ENCODE data around the gene PALB2. TPM values are rescaled to one million over a fixed set of nuclear protein-coding genes. Genes with fewer than 3 reads are reported as not detected.

PALB2 gene
- total and polyA plus RNA-seq, 2 of the 8 experiments (the other 6 are each of a cell fraction or from before 2014, with no cell fraction given) = 12.5 to 33.1 TPM

- H3K79me1 ChIP-seq (ENCODE audit: low read depth, low read length) = no peaks in the 10 kb centered on the region; the same call in 1 of the 2 replicates
- H4K8ac ChIP-seq (ENCODE audit: extremely low read depth, insufficient read depth, low read length) = no peak overlapping the region
- H2BK5ac ChIP-seq (ENCODE audit: low read depth, low read length) = no peak overlapping the region
- no peak overlapping the region for H3K56ac ChIP-seq (replicated peaks; ENCODE audit: insufficient read length, low read depth, low read length)
- no peak overlapping the region for H2BK120ac ChIP-seq (replicated peaks; ENCODE audit: low read depth, low read length)
- H3K4ac ChIP-seq (replicated peaks; ENCODE audit: insufficient read length, low read depth, low read length) = no peak overlapping the region
- no peak overlapping the region for H3K4me3 ChIP-seq (ENCODE audit: extremely low read depth in 1 of 4, insufficient read depth in 2 of 4, low read depth in 3 of 4, low read length in 4 of 4)
- ChIA-PET CTCF (ENCODE audit: partially characterized antibody) (no interaction called here), POLR2A (ENCODE audit: partially characterized antibody) (interaction anchor here (1.0 to 2.5 kb wide), 4 partner anchors 14 to 71 kb away, joined by 3 to 7 read pairs (median 4); partner anchors contain the start of genes DCTN5 and PALB2)
- H2BK20ac ChIP-seq (ENCODE audit: low read length) = no peak overlapping the region
- H3K36me3 ChIP-seq (ENCODE audit: control insufficient read depth in 2 of 4, insufficient read depth in 4 of 4, low read length in 3 of 4) = peaks cover 15 to 40% (median 26%) of the 10 kb centered on the region in 4 experiments; a peak in 7 of 8 replicates
- H3K9me3 ChIP-seq (ENCODE audit: insufficient read depth in 2 of 2, low read depth in 1 of 2, low read length in 1 of 2) = no peaks in the 10 kb centered on the region
- no peak overlapping the region for H3K9ac ChIP-seq (replicated peaks in 1 of 4; ENCODE audit: extremely low read depth in 1 of 4, low read depth in 3 of 4, low read length in 3 of 4)
- no peak overlapping the region for H3K27ac ChIP-seq (ENCODE audit: low read depth, low read length)
- no peak overlapping the region for H3K4me2 ChIP-seq (ENCODE audit: insufficient read depth in 1 of 2, low read depth in 2 of 2, low read length in 2 of 2)
- no peaks in the 10 kb centered on the region for H3K27me3 ChIP-seq (replicated peaks in 1 of 4; ENCODE audit: control insufficient read depth in 3 of 4, extremely low read depth in 1 of 4, insufficient read depth in 3 of 4, low read length in 3 of 4)
- H3K23me2 ChIP-seq (ENCODE audit: low read depth, low read length) = no peaks in the 10 kb centered on the region
- no peak overlapping the region for H3K23ac ChIP-seq (ENCODE audit: insufficient read length)
- DNase-seq (ENCODE audit: low read depth in 1 of 2, low spot score in 2 of 2) = no peak
- no peak overlapping the region for H2BK12ac ChIP-seq (ENCODE audit: low read depth, low read length)
- H4K91ac ChIP-seq (replicated peaks; ENCODE audit: insufficient read length, low read length) = no peak overlapping the region
- FAIRE-seq = no peak
- no peak overlapping the region for H2BK15ac ChIP-seq (ENCODE audit: low read length)
- TF ChIP-seq CREB1 (IDR thresholded peaks at IDR 0.05) (no peak), RAD21 (IDR thresholded peaks at IDR 0.05 in 1 of 2, conservative IDR thresholded peaks at IDR 0.05 in 1 of 2; ENCODE audit: low read depth in 2 of 2, low read length in 2 of 2) (no peak), TBP (IDR thresholded peaks at IDR 0.05; ENCODE audit: low read depth, low read length) (no peak)
- no peaks in the 10 kb centered on the region for H3K4me1 ChIP-seq (replicated peaks in 1 of 4; ENCODE audit: control insufficient read depth in 3 of 4, insufficient read depth in 4 of 4, low read length in 3 of 4)
- peaks cover 2 to 13% of the 10 kb centered on the region in 2 experiments for H4K20me1 ChIP-seq (replicated peaks in 1 of 2; ENCODE audit: control insufficient read depth in 1 of 2, insufficient read depth in 2 of 2, low read length in 2 of 2)
- no peaks in the 10 kb centered on the region for H3K79me2 ChIP-seq (ENCODE audit: control insufficient read depth in 1 of 2, insufficient read depth in 2 of 2, low read length in 2 of 2)
- H2AFZ ChIP-seq (ENCODE audit: low read length) = no peak overlapping the region
- no peak overlapping the region for H4K5ac ChIP-seq (ENCODE audit: insufficient read length, low read depth, low read length)
- no peak overlapping the region for H2AK5ac ChIP-seq (ENCODE audit: low read depth, low read length)
- no peak overlapping the region for H3K18ac ChIP-seq (ENCODE audit: extremely low read depth, low read length)
- H3K14ac ChIP-seq (ENCODE audit: insufficient read length) = no peak overlapping the region
These were observed 60.7 kb downstream of the PALB2 start for GRCh38 chr16:23580391-23580790.

Measured in H1 (cell line).